GM12865 (cell line): ENCODE results near the gene MAGEA9.
"Not testable (repeated sequence)": the region's sequence is repeated elsewhere in the genome, so short reads cannot be mapped to it uniquely, and the experiment has no call there.

Experiments used
- DNase-seq: peaks from one replicate; pipeline ENCODE4 v3.0.0; 2010; ENCODE audit warnings: low read depth
- H3K4me3 ChIP-seq: 2 replicates; pipeline ENCODE4 v1.5.1; 2011; ENCODE audit warnings: mild to moderate bottlenecking, low read depth, low read length, control low read depth
- TF ChIP-seq, protein P1 (sequence below): IDR thresholded peaks from 2 replicates; pipeline ENCODE4 v1.5.1; 2011; ENCODE audit warnings: low read length, control low read depth, low read depth, inconsistent platforms; ENCODE audit not compliant: insufficient read depth; ENCODE audit errors: missing control alignments

The MAGEA9 gene

DNA sequence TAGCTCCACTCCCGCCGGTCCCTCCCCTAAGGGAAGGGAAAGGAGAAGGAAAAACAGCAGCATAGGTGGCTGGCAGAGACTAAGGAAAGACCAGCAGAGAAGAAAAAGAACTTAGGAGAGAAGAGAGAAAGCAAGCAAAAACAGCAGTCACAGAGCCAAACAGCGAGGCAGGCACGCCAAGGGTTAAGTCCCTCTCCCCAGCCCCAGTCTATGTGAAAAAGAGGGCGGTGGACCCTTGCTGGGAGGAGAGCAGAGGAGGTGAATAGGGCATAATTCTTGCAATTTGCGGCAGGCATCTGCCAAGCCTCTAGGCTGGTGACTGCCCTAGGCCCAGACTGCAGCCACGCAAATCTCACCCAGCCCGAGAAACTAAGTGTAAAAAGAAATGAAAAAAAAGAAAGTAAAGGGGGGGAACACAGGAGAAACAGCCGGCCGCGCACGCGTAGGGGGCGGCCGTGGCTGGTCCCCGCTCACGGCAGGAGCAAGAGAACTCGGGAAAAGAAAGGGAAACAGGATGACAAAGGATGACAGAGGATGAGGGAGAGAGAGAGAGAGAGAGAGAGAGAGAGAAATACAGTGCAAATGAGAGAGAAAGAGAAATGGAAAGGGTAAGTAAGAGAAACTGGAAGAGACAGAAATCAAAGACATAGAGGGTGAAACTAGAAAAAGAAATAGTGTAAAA is 48.6 kb downstream of the MAGEA9 start:
- H3K4me3 ChIP-seq, result peak overlapping the region; percentile 39
- TF ChIP-seq, protein P1, sequence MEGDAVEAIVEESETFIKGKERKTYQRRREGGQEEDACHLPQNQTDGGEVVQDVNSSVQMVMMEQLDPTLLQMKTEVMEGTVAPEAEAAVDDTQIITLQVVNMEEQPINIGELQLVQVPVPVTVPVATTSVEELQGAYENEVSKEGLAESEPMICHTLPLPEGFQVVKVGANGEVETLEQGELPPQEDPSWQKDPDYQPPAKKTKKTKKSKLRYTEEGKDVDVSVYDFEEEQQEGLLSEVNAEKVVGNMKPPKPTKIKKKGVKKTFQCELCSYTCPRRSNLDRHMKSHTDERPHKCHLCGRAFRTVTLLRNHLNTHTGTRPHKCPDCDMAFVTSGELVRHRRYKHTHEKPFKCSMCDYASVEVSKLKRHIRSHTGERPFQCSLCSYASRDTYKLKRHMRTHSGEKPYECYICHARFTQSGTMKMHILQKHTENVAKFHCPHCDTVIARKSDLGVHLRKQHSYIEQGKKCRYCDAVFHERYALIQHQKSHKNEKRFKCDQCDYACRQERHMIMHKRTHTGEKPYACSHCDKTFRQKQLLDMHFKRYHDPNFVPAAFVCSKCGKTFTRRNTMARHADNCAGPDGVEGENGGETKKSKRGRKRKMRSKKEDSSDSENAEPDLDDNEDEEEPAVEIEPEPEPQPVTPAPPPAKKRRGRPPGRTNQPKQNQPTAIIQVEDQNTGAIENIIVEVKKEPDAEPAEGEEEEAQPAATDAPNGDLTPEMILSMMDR, result no peak
- DNase-seq, result peak; percentile 20

DNA sequence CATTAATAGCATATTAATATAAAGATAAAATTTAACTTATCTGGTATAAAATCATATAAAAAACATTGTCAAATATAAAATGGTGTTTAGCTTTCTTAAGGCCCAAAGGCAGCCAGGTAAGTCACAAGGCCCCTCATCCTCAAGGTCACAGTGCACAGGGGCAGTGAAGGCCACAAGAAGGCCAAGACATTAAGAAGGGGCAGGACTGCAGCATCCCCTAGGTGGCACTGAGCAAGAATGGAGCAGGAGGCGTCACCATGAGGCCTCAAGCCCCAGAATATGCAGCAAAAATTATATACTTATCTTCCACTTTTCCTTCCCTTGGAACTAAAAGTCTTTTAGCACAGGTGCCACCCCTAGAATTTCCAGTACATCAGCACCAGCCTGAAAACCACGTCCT is 49.7 kb downstream of the MAGEA9 start:
- H3K4me3 ChIP-seq, result no peak overlapping the region
- DNase-seq, result no peak
- TF ChIP-seq, protein P1, result no peak

DNA sequence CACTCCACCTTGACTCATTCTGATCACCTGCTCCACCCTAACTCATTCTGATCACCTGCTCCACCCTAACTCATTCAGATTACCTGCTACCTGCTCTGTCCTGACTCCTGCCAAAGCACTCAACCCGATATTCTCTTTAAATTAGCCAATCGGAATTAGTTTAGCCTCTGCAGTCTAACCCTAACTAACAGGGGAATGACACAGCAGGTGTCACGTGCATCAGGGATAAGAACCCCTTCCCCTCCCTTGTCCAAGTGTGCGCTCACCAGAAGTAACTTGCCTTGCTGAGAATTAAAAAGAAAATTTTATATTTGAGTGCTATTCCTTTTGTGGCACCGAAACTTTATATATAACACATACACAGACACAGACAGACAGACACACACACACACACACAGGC is 55.0 kb downstream of the MAGEA9 start:
- H3K4me3 ChIP-seq, DNase-seq: not testable (repeated sequence)

DNA sequence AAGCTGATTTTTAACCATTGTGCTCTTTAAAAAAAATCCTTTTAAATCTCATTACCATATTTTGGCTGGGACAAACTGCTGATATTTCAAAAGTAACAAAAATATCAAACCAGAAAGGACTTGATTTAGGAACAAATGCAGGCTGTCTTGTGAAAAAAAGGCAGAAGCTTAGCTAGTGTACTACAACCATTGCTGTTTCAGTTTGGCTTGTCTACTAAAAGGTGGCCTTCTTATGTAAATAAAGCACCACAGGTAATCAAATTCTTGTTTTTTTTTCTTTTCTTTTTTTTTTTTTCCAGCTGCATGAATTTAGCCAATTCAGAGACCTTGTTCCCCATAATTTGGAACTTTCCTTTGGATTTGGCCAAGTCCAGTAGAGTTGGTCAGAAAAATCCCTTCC is 55.4 kb downstream of the MAGEA9 start:
- no peak for DNase-seq
- TF ChIP-seq, protein P1, result no peak
- no peak overlapping the region for H3K4me3 ChIP-seq
